MM.1S (cell line): ENCODE measurements around the gene SZT2.

Experiments used
- EZH2 ChIP-seq: fragments of 300-600 bp; sonication (generic); optimal IDR thresholded peaks from 2 replicates; pipeline ENCODE3; 2017; ENCODE audit warnings: low read depth, mild to moderate bottlenecking, antibody characterized with exemption, low read length, mixed read lengths
- EZH2phosphoT487 ChIP-seq: fragments of 300-600 bp; sonication (generic); IDR thresholded peaks from 2 replicates; pipeline ENCODE4 v1.6.1; 2018; ENCODE audit warnings: antibody characterized with exemption, low read length
- TF ChIP-seq, protein P1 (sequence below): fragments of 300-600 bp; sonication (generic); IDR thresholded peaks from 2 replicates; pipeline ENCODE4 v1.5.1; 2016; ENCODE audit warnings: antibody characterized with exemption, low read length, mixed read lengths

DNA sequence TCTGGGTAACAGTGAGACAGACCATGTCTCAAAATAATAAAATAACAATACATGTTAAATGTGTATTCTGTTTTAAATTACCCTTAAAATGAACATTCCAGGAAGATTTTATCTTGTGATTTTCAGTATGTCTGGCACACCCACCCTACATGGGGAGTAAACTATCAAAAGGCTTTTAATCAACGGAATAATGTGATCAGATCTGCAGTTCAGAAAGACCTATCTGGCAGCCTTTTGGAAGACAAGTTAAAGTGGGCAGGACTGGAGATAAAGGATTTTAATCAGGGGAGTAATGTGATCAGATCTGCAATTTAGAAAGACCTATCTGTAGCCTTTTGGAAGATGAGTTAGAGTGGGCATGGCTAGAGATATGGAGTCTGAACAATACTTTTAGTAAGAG, 10.2 kb upstream of the SZT2 start:
- TF ChIP-seq EZH2, result no peak
- TF ChIP-seq EZH2phosphoT487, result no peak
- TF ChIP-seq, protein P1, sequence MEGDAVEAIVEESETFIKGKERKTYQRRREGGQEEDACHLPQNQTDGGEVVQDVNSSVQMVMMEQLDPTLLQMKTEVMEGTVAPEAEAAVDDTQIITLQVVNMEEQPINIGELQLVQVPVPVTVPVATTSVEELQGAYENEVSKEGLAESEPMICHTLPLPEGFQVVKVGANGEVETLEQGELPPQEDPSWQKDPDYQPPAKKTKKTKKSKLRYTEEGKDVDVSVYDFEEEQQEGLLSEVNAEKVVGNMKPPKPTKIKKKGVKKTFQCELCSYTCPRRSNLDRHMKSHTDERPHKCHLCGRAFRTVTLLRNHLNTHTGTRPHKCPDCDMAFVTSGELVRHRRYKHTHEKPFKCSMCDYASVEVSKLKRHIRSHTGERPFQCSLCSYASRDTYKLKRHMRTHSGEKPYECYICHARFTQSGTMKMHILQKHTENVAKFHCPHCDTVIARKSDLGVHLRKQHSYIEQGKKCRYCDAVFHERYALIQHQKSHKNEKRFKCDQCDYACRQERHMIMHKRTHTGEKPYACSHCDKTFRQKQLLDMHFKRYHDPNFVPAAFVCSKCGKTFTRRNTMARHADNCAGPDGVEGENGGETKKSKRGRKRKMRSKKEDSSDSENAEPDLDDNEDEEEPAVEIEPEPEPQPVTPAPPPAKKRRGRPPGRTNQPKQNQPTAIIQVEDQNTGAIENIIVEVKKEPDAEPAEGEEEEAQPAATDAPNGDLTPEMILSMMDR, result no peak
